ENCODE measurements around the gene EVPLL.
A peak's percentile ranks its signal among the peaks of the same experiment; 100 is the strongest.
"Not testable (repeated sequence)": the region's sequence is repeated elsewhere in the genome, so short reads cannot be mapped to it uniquely, and the experiment has no call there.

EVPLL gene

GRCh38 chr17:18379246-18380146 lies 1.9 kb downstream of the EVPLL start:
- no peak for DNase-seq (ENCODE audit: low read depth, low spot score)

GRCh38 chr17:18380471-18381157 lies 3.0 kb downstream of the EVPLL start:
- DNase-seq (ENCODE audit: low read depth, low spot score): no peak

GRCh38 chr17:18381158-18381952 lies 3.8 kb downstream of the EVPLL start:
- DNase-seq (ENCODE audit: low read depth, low spot score): no peak

- no peak for DNase-seq (ENCODE audit: low read depth, low spot score)
Observed at GRCh38 chr17:18381953-18382245, 4.3 kb downstream of the EVPLL start.

DNA sequence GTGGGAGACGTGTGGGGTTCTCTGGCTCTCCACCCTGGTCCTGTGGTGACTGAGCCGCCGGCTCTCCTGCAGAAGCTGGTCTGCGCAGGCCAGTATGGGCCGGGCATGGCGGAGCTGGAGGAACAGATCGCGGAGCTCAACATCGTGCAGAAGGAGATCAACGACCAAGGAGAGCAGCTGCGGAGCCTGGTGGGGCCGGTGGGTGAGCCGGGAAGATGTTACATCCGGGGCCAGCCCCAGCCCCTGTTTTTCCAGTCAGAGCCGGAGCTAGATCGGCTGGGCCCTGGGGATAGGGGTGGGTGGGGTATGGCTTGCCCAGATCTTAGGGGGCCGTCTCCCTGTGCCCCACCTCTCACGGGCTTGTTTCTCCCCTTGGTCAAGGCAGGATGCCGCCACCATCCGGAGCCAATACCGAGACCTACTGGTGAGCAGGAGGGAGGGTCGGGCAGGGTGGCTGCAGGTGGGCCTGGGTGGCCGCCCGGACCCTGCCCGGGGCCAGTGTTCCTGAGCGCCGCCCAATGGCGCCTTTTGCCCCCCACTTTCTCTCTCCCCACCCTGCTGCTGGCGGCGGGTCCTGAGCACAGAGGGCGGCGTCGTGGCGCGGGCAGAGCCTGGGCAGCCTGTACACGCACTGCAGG lies 5.0 kb downstream of the EVPLL start:
- no peak for DNase-seq (ENCODE audit: low read depth, low spot score)

- DNase-seq (ENCODE audit: low read depth, low spot score): not testable (repeated sequence)
Observed at GRCh38 chr17:18383079-18383481, 5.5 kb downstream of the EVPLL start.

DNA sequence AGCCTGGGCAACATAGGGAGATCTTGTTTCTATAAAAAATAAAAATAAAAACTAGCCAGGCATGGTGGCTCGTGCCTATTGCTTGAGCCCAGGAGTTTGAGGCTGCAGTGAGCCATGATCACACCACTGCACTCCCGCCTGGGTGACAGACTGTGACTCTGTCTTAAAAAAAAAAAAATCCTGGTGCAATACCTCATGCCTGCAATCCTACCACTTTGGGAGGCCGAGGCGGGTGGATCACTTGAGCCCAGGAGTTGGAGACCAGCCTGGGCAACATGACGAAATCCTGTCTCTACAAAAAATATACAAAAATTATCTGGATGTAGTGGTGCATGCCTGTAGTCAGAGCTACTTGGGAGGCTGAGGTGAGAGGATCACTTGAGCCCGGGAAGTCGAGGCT lies 6.7 kb downstream of the EVPLL start:
- not testable (repeated sequence) for DNase-seq (ENCODE audit: low read depth, low spot score)

DNA sequence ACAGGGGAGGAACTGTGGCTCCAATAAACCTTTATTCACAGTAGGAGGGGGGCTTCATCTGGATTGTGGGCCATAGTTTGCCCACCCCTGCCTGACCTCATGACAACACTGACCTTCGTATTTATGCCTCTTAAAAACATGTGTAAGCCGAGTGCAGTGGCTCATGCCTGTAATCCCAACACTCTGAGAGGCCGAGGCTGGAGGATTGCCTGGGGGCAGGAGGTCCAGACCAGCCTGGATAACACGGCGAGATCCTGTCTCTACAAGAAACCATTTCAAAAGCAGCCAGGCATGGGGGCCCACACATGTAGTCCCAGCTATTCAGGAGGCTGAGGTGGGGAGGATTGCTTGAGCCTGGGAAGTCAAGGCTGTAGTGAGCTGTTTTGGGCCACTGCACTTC lies 10.0 kb downstream of the EVPLL start:
- not testable (repeated sequence) for DNase-seq (ENCODE audit: low read depth, low spot score)

- not testable (repeated sequence) for DNase-seq (ENCODE audit: low read depth, low spot score)
Observed at GRCh38 chr17:18388266-18388665, 10.7 kb downstream of the EVPLL start.

DNA sequence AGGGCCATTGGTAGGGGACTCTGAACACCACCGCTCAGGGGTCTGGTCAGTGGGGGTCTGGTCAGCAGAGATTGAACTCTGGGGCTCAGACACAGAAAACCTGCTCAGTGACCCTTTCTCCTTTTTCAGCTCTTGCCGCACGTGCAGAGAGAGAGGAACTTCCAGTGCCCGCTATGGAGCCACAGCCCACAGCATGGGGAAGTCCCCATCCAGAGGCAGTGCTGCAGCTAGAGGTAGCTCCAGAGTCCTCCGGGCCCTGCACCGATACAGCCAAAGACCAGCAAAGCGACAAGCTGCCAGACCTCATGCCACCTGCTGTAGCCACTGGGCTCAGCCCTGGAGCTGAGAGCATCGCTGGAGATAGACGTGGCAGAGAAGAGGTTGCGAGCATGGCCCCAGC lies 11.2 kb downstream of the EVPLL start:
- DNase-seq (ENCODE audit: low read depth, low spot score): not testable (repeated sequence)

DNA sequence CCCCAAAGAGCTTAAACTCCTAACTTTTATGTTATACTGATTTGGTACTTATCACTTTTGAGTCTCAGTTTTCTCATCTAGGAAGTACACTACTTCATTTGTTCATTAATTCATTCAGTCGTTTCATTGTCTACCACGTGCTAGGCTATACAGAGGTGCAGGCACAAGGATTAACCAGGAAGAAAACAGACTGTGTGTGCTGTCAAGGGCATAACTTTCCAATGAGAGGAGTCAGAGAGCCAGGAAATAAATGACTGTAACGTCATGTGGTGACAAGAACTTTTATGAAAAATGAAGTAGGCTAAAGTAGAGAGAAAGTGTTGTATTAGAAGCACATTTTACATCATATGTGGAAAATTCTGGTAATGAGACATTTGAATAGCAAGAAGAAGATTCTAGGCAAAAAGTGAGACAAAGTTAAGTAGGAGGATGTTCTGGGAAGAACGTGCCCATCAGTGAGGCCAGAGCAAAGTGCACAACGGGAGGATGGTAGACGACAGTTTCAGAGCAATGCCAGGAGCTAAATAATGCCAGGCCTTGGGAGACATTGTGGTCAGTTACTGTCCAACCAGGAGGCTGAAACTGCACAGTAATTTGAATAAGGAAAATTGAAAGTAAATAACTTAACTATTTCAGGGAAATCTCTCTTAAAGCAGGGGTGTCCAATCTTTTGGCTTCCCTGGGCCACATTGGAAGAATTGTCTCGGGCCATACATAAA lies 24.5 kb downstream of the EVPLL start:
- not testable (repeated sequence) for DNase-seq (ENCODE audit: low read depth, low spot score)

DNA sequence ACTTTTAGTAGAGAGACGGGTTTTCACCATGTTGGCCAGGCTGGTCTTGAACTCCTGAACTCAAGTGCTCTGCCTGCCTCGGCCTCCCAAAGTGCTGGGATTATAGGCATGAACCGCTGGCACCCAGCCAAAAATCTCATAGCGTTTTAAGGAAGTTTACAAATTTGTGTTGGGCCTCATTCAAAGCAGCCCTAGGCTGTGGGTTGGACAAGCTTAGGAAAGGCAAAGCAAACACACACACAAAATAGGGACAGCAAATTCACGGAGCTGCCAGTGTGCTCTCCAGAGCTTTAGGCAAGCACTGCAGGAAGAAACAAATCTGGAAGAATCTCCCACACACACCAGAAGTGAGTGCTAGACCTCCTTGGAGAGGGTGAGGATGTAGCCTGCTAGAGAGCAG lies 25.6 kb downstream of the EVPLL start:
- not testable (repeated sequence) for DNase-seq (ENCODE audit: low read depth, low spot score)

DNA sequence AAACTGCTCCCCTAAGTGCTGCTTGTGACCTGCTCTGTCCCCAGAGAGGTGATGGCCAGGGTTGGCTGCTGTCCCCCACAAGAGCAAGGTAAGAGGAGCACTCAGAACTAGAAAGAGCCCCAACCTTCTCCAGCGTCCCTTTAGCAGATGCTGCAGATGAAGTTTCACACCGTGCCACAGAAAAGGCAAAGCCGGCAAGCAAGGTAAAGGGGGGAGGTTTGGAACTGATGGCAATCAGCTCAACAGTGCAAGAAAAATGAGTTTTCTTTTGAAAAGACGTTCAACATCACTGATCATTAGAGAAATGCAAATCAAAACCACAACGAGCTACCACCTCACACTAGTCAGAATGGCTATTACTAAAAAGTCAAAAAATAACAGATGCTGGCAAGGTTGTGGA lies 26.0 kb downstream of the EVPLL start:
- not testable (repeated sequence) for DNase-seq (ENCODE audit: low read depth, low spot score)

DNA sequence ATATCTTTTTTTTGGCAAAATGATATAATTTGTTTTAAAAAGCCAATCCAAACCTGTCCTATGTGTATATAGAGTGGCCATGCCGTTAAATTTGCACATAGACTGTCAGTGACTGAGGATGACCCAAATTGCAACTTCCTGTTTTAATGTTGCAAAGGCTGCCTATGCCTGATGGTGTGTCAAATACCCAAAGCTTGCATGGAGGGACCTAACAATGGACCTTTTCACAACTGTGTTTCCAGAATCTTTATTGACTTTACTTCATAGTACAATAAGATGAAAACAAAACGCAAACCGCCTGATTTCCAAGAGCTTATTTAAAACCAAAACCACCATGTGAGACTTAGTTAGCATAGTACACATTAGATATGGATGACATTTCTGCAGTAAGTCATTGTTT lies 31.3 kb downstream of the EVPLL start:
- DNase-seq (ENCODE audit: low read depth, low spot score): not testable (repeated sequence)

DNA sequence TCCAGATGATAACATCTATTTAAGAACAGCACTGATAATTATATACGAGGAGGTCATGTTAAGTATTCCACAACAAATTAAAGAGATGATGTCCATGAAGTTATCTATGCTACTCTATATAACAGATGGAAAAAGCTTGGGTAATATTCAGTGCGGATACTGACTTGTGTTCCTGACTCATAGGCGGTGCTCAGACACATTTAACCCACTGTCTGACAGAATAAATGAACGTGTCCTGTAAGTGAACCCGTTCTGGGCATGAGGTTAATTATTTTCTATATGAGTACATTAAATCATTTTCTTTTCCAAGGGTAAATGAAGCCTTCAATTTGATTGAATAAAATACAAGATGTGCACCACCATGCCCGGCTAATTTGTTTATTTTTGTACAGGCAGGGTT lies 31.7 kb downstream of the EVPLL start:
- not testable (repeated sequence) for DNase-seq (ENCODE audit: low read depth, low spot score)

GRCh38 chr17:18410736-18411135 lies 33.2 kb downstream of the EVPLL start:
- DNase-seq (ENCODE audit: low read depth, low spot score): not testable (repeated sequence)

- DNase-seq (ENCODE audit: low read depth, low spot score): peak; percentile 37
Observed at GRCh38 chr17:18411377-18411864, 33.8 kb downstream of the EVPLL start.

GRCh38 chr17:18412001-18412538 lies 34.5 kb downstream of the EVPLL start:
- not testable (repeated sequence) for DNase-seq (ENCODE audit: low read depth, low spot score)

DNA sequence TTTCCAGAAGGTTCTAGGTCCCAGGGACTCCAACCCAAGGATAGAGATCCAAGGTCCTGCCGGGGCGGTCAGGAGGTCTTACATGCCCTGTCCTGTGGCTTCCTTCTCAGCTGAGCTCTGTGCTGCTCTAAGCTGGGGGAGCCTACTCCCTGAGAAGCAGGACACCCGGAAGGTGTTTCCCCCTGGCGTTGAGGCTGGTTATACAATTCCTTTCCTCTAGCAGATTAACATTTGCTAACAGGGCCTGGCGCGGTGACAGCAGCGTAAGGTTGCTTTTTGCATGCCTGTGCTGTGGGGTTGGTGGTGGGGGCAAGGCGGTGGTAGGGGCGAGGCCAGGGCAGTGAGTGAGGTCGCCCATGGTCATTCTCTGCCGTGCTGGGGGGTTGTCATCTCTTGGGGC lies 43.9 kb downstream of the EVPLL start:
- not testable (repeated sequence) for DNase-seq (ENCODE audit: low read depth, low spot score)

DNA sequence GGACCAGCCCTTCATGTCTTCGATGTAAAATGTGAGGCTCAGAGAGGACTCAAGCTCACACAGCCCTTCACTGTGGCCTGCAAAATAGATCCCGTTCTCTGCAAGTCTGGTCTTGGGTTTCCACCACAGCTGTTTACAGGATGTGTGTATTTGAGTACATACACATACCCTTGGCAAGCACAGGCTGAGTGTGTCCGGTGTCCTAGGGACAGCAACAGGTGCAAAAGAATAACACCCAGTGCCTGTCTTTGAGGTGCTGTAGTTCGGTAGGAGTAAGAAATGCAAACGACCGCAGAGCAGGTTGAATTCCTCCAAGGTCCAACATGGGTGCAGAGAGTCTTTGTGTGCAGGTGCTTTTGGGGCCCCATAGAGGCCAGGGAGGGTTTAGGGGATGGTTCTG lies 44.9 kb downstream of the EVPLL start:
- DNase-seq (ENCODE audit: low read depth, low spot score): not testable (repeated sequence)

DNA sequence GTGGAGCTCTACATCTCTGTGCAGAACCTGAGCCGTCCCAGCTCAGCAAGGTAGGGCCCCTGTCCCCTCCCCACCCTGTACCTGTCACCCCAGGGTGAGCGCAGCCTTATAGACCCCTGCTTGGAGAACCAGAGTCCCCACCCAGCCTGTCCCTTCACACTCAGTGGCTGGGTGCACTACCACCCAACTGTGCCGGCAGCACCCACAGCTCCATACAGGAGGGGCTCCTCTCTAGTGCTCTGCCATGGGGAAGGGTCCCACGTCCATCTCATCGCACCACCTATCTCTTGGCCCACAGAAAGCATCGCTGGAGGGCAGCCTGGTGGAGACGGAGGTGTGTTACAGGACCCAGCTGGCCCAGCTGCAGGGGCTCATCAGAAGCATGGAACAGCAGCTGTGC lies 45.4 kb downstream of the EVPLL start:
- DNase-seq (ENCODE audit: low read depth, low spot score): not testable (repeated sequence)
